ENCODE data around the gene HMG20B.

Gene HMG20B

GRCh38 chr19:3556978-3557460 is 15.7 kb upstream of the HMG20B start:
- no peaks in the 10 kb centered on the region for H3K27me3 ChIP-seq (ENCODE audit: control insufficient read depth in 1 of 2, insufficient read depth in 1 of 2, low read length in 2 of 2)
- H3K27ac ChIP-seq (ENCODE audit: low read length, poor library complexity, severe bottlenecking): no peak overlapping the region
- H3K4me2 ChIP-seq (ENCODE audit: low read length, poor library complexity, severe bottlenecking): peak overlapping the region; percentile 98
- peak overlapping the region; percentile 81 to 82 for H3K4ac ChIP-seq (ENCODE audit: low read depth in 1 of 2, low read length in 2 of 2)
- no peak overlapping the region for H2AK5ac ChIP-seq (ENCODE audit: low read length, severe bottlenecking)
- H3K14ac ChIP-seq (ENCODE audit: low read length in 2 of 2): peak overlapping the region in 1 of 2 experiments; percentile 100
- peak overlapping the region; percentile 93 to 100 for H3K4me3 ChIP-seq (ENCODE audit: insufficient read depth in 1 of 2, low read depth in 1 of 2, low read length in 2 of 2)
- WGBS: 3% methylated on average over 13 of the region's 60 CpGs
- peak; percentile 68 for DNase-seq
- no peak overlapping the region for H2BK15ac ChIP-seq (ENCODE audit: low read depth, poor library complexity, severe bottlenecking)
- peak overlapping the region; percentile 76 for H2AFZ ChIP-seq (ENCODE audit: low read depth, low read length)
- peaks cover 0 to 5% of the 10 kb centered on the region in 2 experiments for H3K36me3 ChIP-seq (ENCODE audit: control insufficient read depth in 1 of 2, insufficient read depth in 2 of 2, low read depth in 1 of 2, low read length in 2 of 2)
- H3K23ac ChIP-seq (ENCODE audit: low read length in 2 of 2): peak overlapping the region; percentile 81
- peak overlapping the region; percentile 89 for H3K9ac ChIP-seq (ENCODE audit: low read length)
- peak overlapping the region; percentile 80 for H4K91ac ChIP-seq (ENCODE audit: low read length)
- no peaks in the 10 kb centered on the region for H3K9me3 ChIP-seq (ENCODE audit: control insufficient read depth, low read length)
- no peak overlapping the region for H2BK5ac ChIP-seq (ENCODE audit: low read depth, low read length, poor library complexity, severe bottlenecking)
- H3K18ac ChIP-seq (ENCODE audit: low read depth in 1 of 2, low read length in 2 of 2): peak overlapping the region; percentile 45 to 91
- peak overlapping the region; percentile 61 for H2BK120ac ChIP-seq (ENCODE audit: low read depth, low read length)
- peaks cover 42% of the 10 kb centered on the region for H3K4me1 ChIP-seq (ENCODE audit: control insufficient read depth, insufficient read depth, low read depth, low read length)
- peaks cover 3% of the 10 kb centered on the region for H3K79me1 ChIP-seq (replicated peaks; ENCODE audit: low read length, poor library complexity, severe bottlenecking)
- no peak overlapping the region for H2BK12ac ChIP-seq (ENCODE audit: low read length in 2 of 2)
- H4K8ac ChIP-seq (ENCODE audit: low read length): no peak overlapping the region

GRCh38 chr19:3557461-3558248 is 15.1 kb upstream of the HMG20B start, which contains the start of gene MFSD12:
MFSD12 (minus strand) TSS chr19:3557586; CDS start chr19:3557403, 183 bp downstream.
- WGBS: under 1% methylated on average over 50 of the region's 81 CpGs
- peak within 1 kb of the TSS; percentile 35 for H2BK5ac ChIP-seq (ENCODE audit: low read depth, low read length, poor library complexity, severe bottlenecking)

DNA sequence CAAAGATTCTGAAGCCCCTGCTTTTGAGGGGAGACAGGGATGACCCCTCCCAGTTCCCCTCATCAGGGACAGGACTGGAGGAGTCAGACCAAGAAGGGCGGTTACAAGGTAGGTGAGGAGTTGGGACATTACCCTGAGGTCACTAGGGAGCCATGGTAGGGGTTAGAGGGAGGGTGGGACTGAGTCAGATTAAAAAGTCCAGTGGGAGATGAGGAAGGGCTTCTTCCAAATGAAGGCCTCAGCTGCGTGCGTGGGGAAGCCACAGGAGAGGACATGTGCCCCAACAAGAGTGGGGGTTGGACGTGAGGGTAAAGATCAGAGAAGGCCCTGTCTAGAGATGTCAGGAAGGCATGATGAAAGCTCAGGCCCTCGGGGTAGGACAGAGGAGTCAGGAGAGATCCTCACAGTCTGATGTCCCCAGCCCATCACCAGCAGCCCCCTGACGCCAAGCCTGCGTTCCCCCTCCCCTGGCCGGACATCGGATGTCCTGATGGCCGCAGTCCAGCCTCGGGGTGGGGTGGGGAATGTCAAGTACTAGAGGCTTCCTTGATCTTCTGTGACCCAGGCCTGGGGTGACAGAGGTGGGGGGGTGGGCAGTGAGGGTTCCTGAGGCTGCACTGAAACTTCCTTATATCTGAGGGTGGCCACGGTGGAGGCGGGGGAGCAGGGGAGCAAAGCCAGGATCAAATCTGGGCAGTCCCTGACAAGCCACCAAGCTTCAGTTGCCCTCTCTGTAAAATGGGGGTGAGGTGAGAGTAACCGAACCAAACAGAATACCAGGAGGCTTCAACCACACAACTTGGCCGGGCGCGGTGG is 8.8 kb upstream of the HMG20B start:
- Histone ChIP-seq H3K4me2 (ENCODE audit: low read length, poor library complexity, severe bottlenecking) (no peak overlapping the region), H4K8ac (ENCODE audit: low read length) (peak overlapping the region; percentile 19), H3K23ac (ENCODE audit: low read length in 2 of 2) (no peak overlapping the region), H3K9ac (ENCODE audit: low read length) (no peak overlapping the region), H3K4me1 (ENCODE audit: control insufficient read depth, insufficient read depth, low read depth, low read length) (peaks cover 24% of the 10 kb centered on the region), H2AK5ac (ENCODE audit: low read length, severe bottlenecking) (peak overlapping the region; percentile 91), H3K36me3 (ENCODE audit: control insufficient read depth in 1 of 2, insufficient read depth in 2 of 2, low read depth in 1 of 2, low read length in 2 of 2) (no peaks in the 10 kb centered on the region), H3K79me1 (replicated peaks; ENCODE audit: low read length, poor library complexity, severe bottlenecking) (peaks cover 1% of the 10 kb centered on the region), H3K4ac (ENCODE audit: low read depth in 1 of 2, low read length in 2 of 2) (peak overlapping the region; percentile 13 to 60), H4K91ac (ENCODE audit: low read length) (peak overlapping the region; percentile 82), H2BK12ac (ENCODE audit: low read length in 2 of 2) (peak overlapping the region; percentile 95 to 97), H3K9me3 (ENCODE audit: control insufficient read depth, low read length) (no peaks in the 10 kb centered on the region), H2BK120ac (ENCODE audit: low read depth, low read length) (peak overlapping the region; percentile 35), H2BK15ac (ENCODE audit: low read depth, poor library complexity, severe bottlenecking) (peak overlapping the region; percentile 33), H2AFZ (ENCODE audit: low read depth, low read length) (no peak overlapping the region), H2BK5ac (ENCODE audit: low read depth, low read length, poor library complexity, severe bottlenecking) (no peak overlapping the region), H3K27me3 (ENCODE audit: control insufficient read depth in 1 of 2, insufficient read depth in 1 of 2, low read length in 2 of 2) (no peaks in the 10 kb centered on the region), H3K14ac (ENCODE audit: low read length in 2 of 2) (peak overlapping the region in 1 of 2 experiments; percentile 38), H3K18ac (ENCODE audit: low read depth in 1 of 2, low read length in 2 of 2) (peak overlapping the region in 1 of 2 experiments; percentile 14), H3K27ac (ENCODE audit: low read length, poor library complexity, severe bottlenecking) (no peak overlapping the region), H3K4me3 (ENCODE audit: insufficient read depth in 1 of 2, low read depth in 1 of 2, low read length in 2 of 2) (no peak overlapping the region)
- no peak for DNase-seq
- 93% methylated on average over 15 of the region's 17 CpGs for WGBS

More at GRCh38 chr19:3557461-3558248, 15.1 kb upstream of the HMG20B start, which contains the start of gene MFSD12:
- H3K27me3 ChIP-seq (ENCODE audit: control insufficient read depth in 1 of 2, insufficient read depth in 1 of 2, low read length in 2 of 2): no peaks in the 10 kb centered on the region
- H2AK5ac ChIP-seq (ENCODE audit: low read length, severe bottlenecking): no peak within 1 kb of the TSS
- peak within 1 kb of the TSS; percentile 61 for H2BK120ac ChIP-seq (ENCODE audit: low read depth, low read length)
- peak within 1 kb of the TSS; percentile 84 for H2AFZ ChIP-seq (ENCODE audit: low read depth, low read length)
- peak within 1 kb of the TSS; percentile 93 to 100 for H3K4me3 ChIP-seq (ENCODE audit: insufficient read depth in 1 of 2, low read depth in 1 of 2, low read length in 2 of 2)
- peak within 1 kb of the TSS in 1 of 2 experiments; percentile 100 for H3K14ac ChIP-seq (ENCODE audit: low read length in 2 of 2)
- H4K91ac ChIP-seq (ENCODE audit: low read length): peak within 1 kb of the TSS; percentile 80
- H2BK12ac ChIP-seq (ENCODE audit: low read length in 2 of 2): peak within 1 kb of the TSS; percentile 80 to 93
- peaks cover 0 to 5% of the 10 kb centered on the region in 2 experiments for H3K36me3 ChIP-seq (ENCODE audit: control insufficient read depth in 1 of 2, insufficient read depth in 2 of 2, low read depth in 1 of 2, low read length in 2 of 2)
- H3K4ac ChIP-seq (ENCODE audit: low read depth in 1 of 2, low read length in 2 of 2): peak within 1 kb of the TSS; percentile 81 to 82
- no peaks in the 10 kb centered on the region for H3K9me3 ChIP-seq (ENCODE audit: control insufficient read depth, low read length)
- DNase-seq: peak; percentile 97
- H3K9ac ChIP-seq (ENCODE audit: low read length): peak within 1 kb of the TSS; percentile 89
- peak within 1 kb of the TSS; percentile 94 for H4K8ac ChIP-seq (ENCODE audit: low read length)
- peak within 1 kb of the TSS; percentile 80 to 91 for H3K18ac ChIP-seq (ENCODE audit: low read depth in 1 of 2, low read length in 2 of 2)
- H2BK15ac ChIP-seq (ENCODE audit: low read depth, poor library complexity, severe bottlenecking): peak within 1 kb of the TSS; percentile 96
- H3K23ac ChIP-seq (ENCODE audit: low read length in 2 of 2): peak within 1 kb of the TSS; percentile 81
- H3K4me2 ChIP-seq (ENCODE audit: low read length, poor library complexity, severe bottlenecking): peak within 1 kb of the TSS; percentile 98
- H3K4me1 ChIP-seq (ENCODE audit: control insufficient read depth, insufficient read depth, low read depth, low read length): peaks cover 45% of the 10 kb centered on the region
- H3K27ac ChIP-seq (ENCODE audit: low read length, poor library complexity, severe bottlenecking): peak within 1 kb of the TSS; percentile 53
- peaks cover 3% of the 10 kb centered on the region for H3K79me1 ChIP-seq (replicated peaks; ENCODE audit: low read length, poor library complexity, severe bottlenecking)

Measured in mesenchymal stem cell (in vitro differentiated cells and primary cell).